ENCODE results near the gene FAM169A.

- TF ChIP-seq CTCF (IDR thresholded peaks at IDR 0.05; ENCODE audit: extremely low read depth in 1 of 2, insufficient read depth in 1 of 2, low read depth in 1 of 2, low read length in 2 of 2) (no peak), POLR2A (IDR thresholded peaks at IDR 0.05; ENCODE audit: low read depth, low read length) (no peak)
Observed at GRCh38 chr5:74851684-74852353, 14.4 kb downstream of the FAM169A start.
